Lung (tissue), 12 donors: Measurements from ENCODE around the gene THAP12. TPM values are rescaled to one million over a fixed set of nuclear protein-coding genes. Genes with fewer than 3 reads are reported as not detected.

Source experiments
- ATAC-seq: fragments of 200-7000 bp; cut with Tn5 transposase; one replicate; pipeline ENCODE4 v1.9.1; 2020; ENCODE audit warnings: moderate number of reproducible peaks; ENCODE audit not compliant: insufficient read depth, low FRiP score
- DNase-seq, 3 donors: peaks; one replicate each; pipeline ENCODE4 v3.0.0-alpha.2; 2013 to 2017
- H3K27ac ChIP-seq, 2 donors: one replicate each; pipeline ENCODE4 v1.5.1; 2013; ENCODE audit warnings: mild to moderate bottlenecking in 2 of 2, moderate library complexity in 2 of 2, control low read depth in 1 of 2, inconsistent platforms in 1 of 2, low read depth in 1 of 2, low read length in 1 of 2
- H3K27me3 ChIP-seq, 3 donors: one replicate each; pipeline ENCODE4 v1.5.1; 2013; ENCODE audit warnings: low read length in 2 of 3; ENCODE audit not compliant: control insufficient read depth in 3 of 3, insufficient read depth in 3 of 3
- H3K36me3 ChIP-seq, 4 donors: one replicate each; pipeline ENCODE4 v1.5.1; 2013; ENCODE audit warnings: low read length in 4 of 4, mild to moderate bottlenecking in 1 of 4, moderate library complexity in 1 of 4; ENCODE audit not compliant: control insufficient read depth in 4 of 4, insufficient read depth in 4 of 4
- H3K4me1 ChIP-seq, 5 donors: one replicate each; pipeline ENCODE4 v1.5.1; 2013; ENCODE audit warnings: low read length in 5 of 5, mild to moderate bottlenecking in 2 of 5, moderate library complexity in 1 of 5; ENCODE audit not compliant: control insufficient read depth in 5 of 5, insufficient read depth in 5 of 5
- H3K4me3 ChIP-seq: one replicate; pipeline ENCODE4 v1.5.1; 2013; ENCODE audit warnings: mild to moderate bottlenecking, control low read depth, moderate library complexity
- H3K9ac ChIP-seq, 2 donors: one replicate each; pipeline ENCODE4 v1.5.1; 2013; ENCODE audit warnings: low read length in 2 of 2, control low read depth in 1 of 2; ENCODE audit not compliant: insufficient read depth in 1 of 2
- H3K9me3 ChIP-seq, 4 donors: one replicate each; pipeline ENCODE4 v1.5.1; 2013; ENCODE audit warnings: low read length in 3 of 4, mild to moderate bottlenecking in 1 of 4, moderate library complexity in 1 of 4; ENCODE audit not compliant: control insufficient read depth in 4 of 4, insufficient read depth in 3 of 4
- CTCF ChIP-seq: IDR thresholded peaks from 2 replicates; pipeline ENCODE4 v1.5.1; 2012; ENCODE audit warnings: mild to moderate bottlenecking; ENCODE audit errors: control extremely low read depth, extremely low read depth
- WGBS, 2 donors: extraction: QIAGEN DNeasy Blood & Tissue Kit; methylation state at CpG; one replicate each; pipeline ENCODE4 v1.1.7; 2013; 5-methylcytosine and 5-hydroxymethylcytosine counted together
- polyA plus RNA-seq, 2 donors: library from polyadenylated mRNA; stranded (reverse); fragments of 200-250 nt; gene quantifications; one replicate each; pipeline ENCODE4 v1.2.1, GENCODE V29; 2013
- total RNA-seq, 2 donors: library from RNA; depleted of rRNA in 1 of 2; stranded (reverse); fragments of >200 nt in 1 of 2; gene quantifications; one replicate each; pipeline ENCODE4 v1.2.1, GENCODE V29; 2014 to 2021
- donor health status: control.
- donor health status: control.
- donor health status: Bipolar disorder and iron deficiency.
- donor health status: healthy.
- donor health status: DM: yes; HTN: yes; CAD: no.

THAP12 gene
- total and polyA plus RNA-seq, 4 donors, result 18.5 to 43.4 (median 28.4) TPM

- ATAC-seq (no peak), DNase-seq (peak in 1 of 3 donors; percentile 14)
- Histone ChIP-seq H3K27ac (no peak overlapping the region), H3K4me3 (no peak overlapping the region), H3K9ac (no peak overlapping the region), H3K36me3 (peaks cover 0 to 3% (median 0%) of the 10 kb centered on the region in 4 donors), H3K4me1 (peaks cover 0 to 15% (median 4%) of the 10 kb centered on the region in 5 donors), H3K9me3 (no peaks in the 10 kb centered on the region), H3K27me3 (no peaks in the 10 kb centered on the region)
- TF ChIP-seq CTCF, result no peak
- WGBS, 2 donors, result 77 to 85% methylated on average over 2 of the region's 2 CpGs
Measured at GRCh38 chr11:76361776-76362175, 19.2 kb downstream of the THAP12 start.

- ATAC-seq (no peak), DNase-seq (no peak)
- H3K27ac ChIP-seq, result no peak overlapping the region
Measured at GRCh38 chr11:76361374-76361773, 19.6 kb downstream of the THAP12 start.

DNA sequence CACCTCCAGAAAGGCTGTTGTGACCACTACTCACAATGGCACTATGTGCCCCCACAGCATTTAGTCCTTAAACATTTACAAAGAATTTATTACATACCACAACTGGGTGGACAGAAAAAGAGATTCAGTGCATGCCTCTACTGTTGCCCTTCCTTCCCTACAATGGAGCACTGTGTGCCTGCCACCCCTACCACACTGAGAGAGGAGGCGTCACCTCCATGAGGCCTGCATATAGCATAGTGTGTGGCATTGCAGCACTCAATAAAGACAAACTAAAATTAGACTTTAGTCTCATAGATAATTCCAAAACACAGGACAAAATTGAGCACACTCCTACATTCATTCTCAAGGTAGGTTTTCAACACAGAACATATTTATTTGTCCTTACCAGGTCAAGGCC lies 25.8 kb downstream of the THAP12 start:
- WGBS, 2 donors, result 89 to 98% methylated on average over 1 of the region's 1 CpG
- ATAC-seq, result no peak

More at GRCh38 chr11:76361374-76361773, 19.6 kb downstream of the THAP12 start:
- H3K36me3 ChIP-seq, result peaks cover 0 to 3% (median under 1%) of the 10 kb centered on the region in 4 donors
- no peak for TF ChIP-seq CTCF
- no peak overlapping the region for H3K9ac ChIP-seq
- H3K9me3 ChIP-seq, result no peaks in the 10 kb centered on the region
- H3K4me3 ChIP-seq, result no peak overlapping the region
- peaks cover 0 to 15% (median 4%) of the 10 kb centered on the region in 5 donors for H3K4me1 ChIP-seq
- H3K27me3 ChIP-seq, result no peaks in the 10 kb centered on the region

More for the DNA sequence above, 25.8 kb downstream of the THAP12 start:
- DNase-seq, result no peak
- Histone ChIP-seq H3K4me1 (no peaks in the 10 kb centered on the region), H3K9ac (no peak overlapping the region), H3K36me3 (peaks cover 10 to 23% (median 18%) of the 10 kb centered on the region in 4 donors), H3K27ac (no peak overlapping the region), H3K9me3 (peaks cover 0 to 3% (median 0%) of the 10 kb centered on the region in 4 donors), H3K27me3 (no peaks in the 10 kb centered on the region), H3K4me3 (no peak overlapping the region)
- TF ChIP-seq CTCF, result no peak
